HepG2 (cell line): ENCODE measurements around the gene KIAA1191. TPM values are rescaled to one million over a fixed set of nuclear protein-coding genes. Genes with fewer than 3 reads are reported as not detected.

Experiments
- ARID5B ChIP-seq: IDR thresholded peaks from 2 replicates; pipeline ENCODE4 v1.4.0; 2020; ENCODE audit warnings: mild to moderate bottlenecking, missing genetic modification reagents
- ATF7-NPFF ChIP-seq: sonication (generic); formaldehyde crosslinking; IDR thresholded peaks from 2 replicates; pipeline ENCODE4 v1.8.1; 2023; ENCODE audit warnings: mild to moderate bottlenecking, low read depth, missing genetic modification reagents, moderate library complexity
- HDAC2 ChIP-seq: sonication (generic); formaldehyde crosslinking; IDR thresholded peaks from 2 replicates; pipeline ENCODE4 v1.4.0; 2020; ENCODE audit warnings: missing genetic modification reagents
- MATR3 ChIP-seq: sonication (generic); formaldehyde crosslinking; IDR thresholded peaks from 2 replicates; pipeline ENCODE4 v1.4.0; 2020; ENCODE audit warnings: missing genetic modification reagents
- PBX3 ChIP-seq: sonication (generic); formaldehyde crosslinking; IDR thresholded peaks from 2 replicates; pipeline ENCODE4 v1.8.1; 2023; ENCODE audit warnings: missing genetic modification reagents, inconsistent platforms, borderline replicate concordance
- PITX1 ChIP-seq: sonication (generic); formaldehyde crosslinking; IDR thresholded peaks from 2 replicates; pipeline ENCODE4 v1.5.1; 2020; ENCODE audit warnings: mild to moderate bottlenecking, missing genetic modification reagents
- ZHX2 ChIP-seq, 2 experiments: sonication (generic) in 1 of 2; formaldehyde crosslinking in 1 of 2; IDR thresholded peaks; 2 replicates each; pipeline versions ENCODE4 v1.6.1 to v1.9.0; 2014 to 2022; ENCODE audit warnings: antibody characterized with exemption in 1 of 2, borderline replicate concordance in 1 of 2, inconsistent platforms in 1 of 2, low read depth in 1 of 2, missing genetic modification reagents in 1 of 2
- ZNF619 ChIP-seq: sonication (generic); formaldehyde crosslinking; IDR thresholded peaks from 2 replicates; pipeline ENCODE4 v1.4.0; 2020; ENCODE audit warnings: mild to moderate bottlenecking, missing genetic modification reagents
- ZNF710 ChIP-seq: sonication (generic); formaldehyde crosslinking; IDR thresholded peaks from 2 replicates; pipeline ENCODE4 v1.5.0; 2020; ENCODE audit warnings: mild to moderate bottlenecking, missing genetic modification reagents, borderline replicate concordance
- polyA plus RNA-seq, 8 experiments: library from polyadenylated mRNA; depleted of rRNA in 3 of 8; stranded (reverse) in 7 of 8; unstranded in 1 of 8; fragments of >200 nt; fragmentation: Illumina TruSeq in 4 of 8; extraction: Trizol in 4 of 8; gene quantifications; 2 replicates each; pipeline versions ENCODE4 v1.2.1 to v1.2.3, GENCODE V29; 2011 to 2016; ENCODE audit warnings: low read depth in 4 of 8, missing spikeins in 1 of 8, mixed read lengths in 1 of 8; ENCODE audit not compliant: insufficient read depth in 1 of 8
- total RNA-seq, 5 experiments: library from RNA; depleted of rRNA; stranded (reverse); fragments of >200 nt; fragmentation: Illumina TruSeq; extraction: Trizol; gene quantifications; 2 replicates each; pipeline ENCODE4 v1.2.3, GENCODE V29; 2016; ENCODE audit warnings: low read depth in 1 of 5

The KIAA1191 gene
- total and polyA plus RNA-seq, 2 of the 13 experiments (the other 11 are each of a cell fraction or from before 2014, with no cell fraction given), result 63.6 to 103 TPM

GRCh38 chr5:176392526-176392925, 31.0 kb upstream of the KIAA1191 start (continued):
- no peak for TF ChIP-seq ARID5B
- no peak for TF ChIP-seq ATF7-NPFF (CRISPR knock-in tag)
- no peak for TF ChIP-seq ZNF710 (CRISPR knock-in tag)
- no peak for TF ChIP-seq ZHX2 (IDR thresholded peaks at IDR 0.05; ENCODE audit: low read depth)
- TF ChIP-seq ZHX2 (CRISPR knock-in tag; IDR thresholded peaks at IDR 0.05; ENCODE audit: borderline replicate concordance), result no peak
- no peak for TF ChIP-seq HDAC2 (CRISPR knock-in tag)
- no peak for TF ChIP-seq MATR3 (CRISPR knock-in tag)
- no peak for TF ChIP-seq PITX1 (CRISPR knock-in tag)
- TF ChIP-seq ZNF619 (CRISPR knock-in tag), result no peak
- no peak for TF ChIP-seq PBX3 (CRISPR knock-in tag)
